HG03103 (cell line): ENCODE results near the gene NCOR1.
"Not testable (repeated sequence)": the region's sequence is repeated elsewhere in the genome, so short reads cannot be mapped to it uniquely, and the experiment has no call there.

Source experiments
- ATAC-seq: cut with Tn5 transposase; IDR thresholded peaks from one replicate; pipeline ENCODE4 v1.9.1; 2021; ENCODE audit warnings: low read depth; ENCODE audit not compliant: unreplicated experiment

NCOR1 gene

GRCh38 chr17:16101440-16101839 is 113.9 kb downstream of the NCOR1 start:
- ATAC-seq = no peak

GRCh38 chr17:16100737-16101400 is 114.5 kb downstream of the NCOR1 start:
- no peak for ATAC-seq

- ATAC-seq = no peak
Observed at GRCh38 chr17:16091773-16092172, 123.6 kb downstream of the NCOR1 start.

GRCh38 chr17:16086957-16087356 is 128.4 kb downstream of the NCOR1 start:
- no peak for ATAC-seq

GRCh38 chr17:16085066-16085699 is 130.2 kb downstream of the NCOR1 start:
- no peak for ATAC-seq

- no peak for ATAC-seq
Observed at GRCh38 chr17:16083223-16083622, 132.1 kb downstream of the NCOR1 start.

- ATAC-seq = no peak
Observed at GRCh38 chr17:16081507-16082087, 133.7 kb downstream of the NCOR1 start.

GRCh38 chr17:16080366-16080765 is 135.0 kb downstream of the NCOR1 start:
- ATAC-seq = no peak

- no peak for ATAC-seq
Observed at GRCh38 chr17:16075949-16076348, 139.4 kb downstream of the NCOR1 start.

GRCh38 chr17:16074423-16074822 is 140.9 kb downstream of the NCOR1 start:
- ATAC-seq = no peak

- ATAC-seq = no peak
Observed at GRCh38 chr17:16073845-16074244, 141.5 kb downstream of the NCOR1 start.

- ATAC-seq = no peak
Observed at GRCh38 chr17:16072031-16072430, 143.3 kb downstream of the NCOR1 start.

- ATAC-seq = no peak
Observed at GRCh38 chr17:16068323-16068722, 147.0 kb downstream of the NCOR1 start.

GRCh38 chr17:16066125-16066524 is 149.2 kb downstream of the NCOR1 start:
- no peak for ATAC-seq

- no peak for ATAC-seq
Observed at GRCh38 chr17:16061631-16062030, 153.7 kb downstream of the NCOR1 start.

GRCh38 chr17:16055139-16055538 is 160.2 kb downstream of the NCOR1 start:
- not testable (repeated sequence) for ATAC-seq

- ATAC-seq = no peak
Observed at GRCh38 chr17:16052486-16052885, 162.8 kb downstream of the NCOR1 start.

GRCh38 chr17:16050844-16051243 is 164.5 kb downstream of the NCOR1 start:
- ATAC-seq = no peak

GRCh38 chr17:16048811-16049449 is 166.4 kb downstream of the NCOR1 start:
- ATAC-seq = no peak

- no peak for ATAC-seq
Observed at GRCh38 chr17:16046966-16047365, 168.4 kb downstream of the NCOR1 start.

- ATAC-seq = no peak
Observed at GRCh38 chr17:16044487-16044886, 170.8 kb downstream of the NCOR1 start.
